Activated naive CD8-positive, alpha-beta T cell treated with anti-CD3 and anti-CD28 coated beads, Interleukin-2, amount 50 U/mL, for 24 hours (primary cell): Measurements from ENCODE around the gene TUBGCP5.
A peak's percentile ranks its signal among the peaks of the same experiment; 100 is the strongest.
"Not testable (repeated sequence)": the region's sequence is repeated elsewhere in the genome, so short reads cannot be mapped to it uniquely, and the experiment has no call there.

Experiments used
- ATAC-seq: fragments of 150-1000 bp; cut with Tn5 transposase; one replicate; pipeline ENCODE4 v1.10.0; 2021
- DNase-seq: peaks from one replicate; pipeline ENCODE4 v3.0.0; 2021
- H3K27ac Mint-ChIP-seq: one replicate; pipeline ENCODE4 v1.8.0; 2021; ENCODE audit warnings: mild to moderate bottlenecking, mixed read lengths
- H3K27me3 Mint-ChIP-seq: one replicate; pipeline ENCODE4 v1.8.0; 2021; ENCODE audit warnings: mixed read lengths
- H3K36me3 Mint-ChIP-seq: one replicate; pipeline ENCODE4 v1.8.0; 2021; ENCODE audit warnings: low read depth, mixed read lengths
- H3K4me1 Mint-ChIP-seq: one replicate; pipeline ENCODE4 v1.8.0; 2021; ENCODE audit warnings: mixed read lengths
- H3K4me3 Mint-ChIP-seq: one replicate; pipeline ENCODE4 v1.8.0; 2021; ENCODE audit warnings: mild to moderate bottlenecking, moderate library complexity, mixed read lengths
- H3K9me3 Mint-ChIP-seq: one replicate; pipeline ENCODE4 v1.8.0; 2021; ENCODE audit warnings: mixed read lengths

The TUBGCP5 gene

DNA sequence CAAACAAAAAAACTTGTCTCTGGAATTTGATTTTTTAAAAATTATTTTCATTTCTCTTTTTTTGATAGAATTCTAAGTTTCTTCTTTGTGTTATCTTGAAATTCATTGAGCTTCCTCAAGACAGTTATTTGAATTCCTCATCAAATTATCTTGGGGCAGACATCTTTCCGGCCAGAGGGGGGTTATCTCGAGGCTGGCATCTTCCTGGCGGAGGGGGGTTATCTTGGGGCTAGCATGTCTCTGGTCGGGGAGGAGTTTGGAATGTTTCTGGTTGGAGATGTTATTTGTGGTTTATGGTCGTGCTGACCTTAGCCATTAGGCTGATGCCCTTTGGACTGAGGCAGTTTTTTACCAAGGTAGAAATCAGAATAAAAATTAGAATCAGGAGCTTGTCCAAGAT lies 15.9 kb upstream of the TUBGCP5 start:
- no peak overlapping the region for H3K4me3 Mint-ChIP-seq
- peaks cover 9% of the 10 kb centered on the region for H3K27me3 Mint-ChIP-seq

DNA sequence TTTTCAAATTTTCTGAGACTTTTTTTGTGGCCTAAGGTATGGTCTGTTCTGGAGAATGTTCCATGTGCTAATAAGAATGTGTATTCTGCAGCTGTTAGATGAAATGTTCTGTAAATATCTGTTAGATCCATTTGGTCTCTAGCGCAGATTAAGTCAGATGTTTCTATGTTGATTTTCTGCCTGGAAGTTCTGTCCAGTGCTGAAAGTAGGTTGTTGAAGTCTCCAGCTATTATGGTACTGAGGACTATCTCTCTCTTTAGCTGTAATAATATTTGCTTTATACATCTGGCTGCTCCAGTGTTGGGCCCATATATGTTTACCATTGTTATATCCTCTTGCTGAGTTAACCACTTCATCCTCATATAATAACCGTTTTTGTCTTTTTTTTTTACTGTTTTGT lies 13.2 kb upstream of the TUBGCP5 start:
- Mint-ChIP-seq H3K9me3 (no peaks in the 10 kb centered on the region), H3K4me1 (no peaks in the 10 kb centered on the region), H3K4me3 (no peak overlapping the region), H3K27ac (no peak overlapping the region), H3K36me3 (no peaks in the 10 kb centered on the region), H3K27me3 (peaks cover 7% of the 10 kb centered on the region)
- ATAC-seq (no peak), DNase-seq (no peak)

More for the DNA sequence above, 15.9 kb upstream of the TUBGCP5 start:
- DNase-seq (no peak), ATAC-seq (no peak)
- Mint-ChIP-seq H3K4me1 (no peaks in the 10 kb centered on the region), H3K27ac (no peak overlapping the region), H3K9me3 (no peaks in the 10 kb centered on the region), H3K36me3 (no peaks in the 10 kb centered on the region)

DNA sequence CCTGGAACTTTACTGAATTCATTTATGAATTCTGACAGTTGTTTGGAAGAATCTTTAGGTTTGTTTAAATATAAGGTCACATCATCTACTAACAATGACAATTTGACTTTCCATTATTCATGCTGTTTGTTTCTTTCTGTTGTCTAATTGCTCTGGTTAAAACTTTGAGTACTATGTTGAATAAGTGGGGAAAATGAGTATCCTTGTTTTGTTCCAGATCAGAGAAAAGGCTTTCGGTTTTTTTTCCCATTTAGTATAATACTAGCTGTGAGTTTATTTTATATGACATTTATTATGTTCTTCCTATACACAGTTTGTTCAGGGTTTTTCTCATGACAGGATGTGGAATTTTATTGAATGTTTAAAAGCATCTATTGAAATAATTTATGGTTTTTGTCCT lies 11.3 kb upstream of the TUBGCP5 start:
- no peaks in the 10 kb centered on the region for H3K9me3 Mint-ChIP-seq
- H3K27me3 Mint-ChIP-seq: peaks cover 4% of the 10 kb centered on the region
- H3K36me3 Mint-ChIP-seq: no peaks in the 10 kb centered on the region
- no peak for ATAC-seq
- DNase-seq: no peak
- H3K4me3 Mint-ChIP-seq: no peak overlapping the region
- no peaks in the 10 kb centered on the region for H3K4me1 Mint-ChIP-seq
- no peak overlapping the region for H3K27ac Mint-ChIP-seq

DNA sequence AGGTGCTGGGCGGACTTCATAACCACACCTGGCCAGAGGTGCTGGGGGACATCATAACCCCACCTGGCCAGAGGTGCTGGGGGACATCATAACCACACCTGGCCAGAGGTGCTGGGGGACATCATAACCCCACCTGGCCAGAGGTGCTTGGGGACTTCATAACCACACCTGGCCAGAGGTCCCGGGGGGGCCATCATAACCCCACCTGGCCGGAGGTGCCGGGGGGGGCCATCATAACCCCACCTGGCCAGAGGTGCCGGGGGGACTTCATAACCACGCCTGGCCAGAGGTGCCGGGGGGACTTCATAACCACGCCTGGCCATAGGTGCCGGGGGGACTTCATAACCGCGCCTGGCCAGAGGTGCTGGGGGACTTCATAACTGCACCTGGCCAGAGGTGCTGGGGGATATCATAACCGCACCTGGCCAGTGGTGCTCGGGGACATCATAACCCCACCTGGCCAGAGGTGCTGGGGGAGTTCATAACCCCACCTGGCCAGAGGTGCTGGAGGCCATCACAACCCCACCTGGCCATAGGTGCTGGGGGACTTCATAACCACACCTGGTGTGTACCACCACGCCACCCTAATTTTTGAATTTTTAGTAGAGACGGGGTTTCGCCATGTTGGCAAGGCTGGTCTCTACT lies 10.7 kb upstream of the TUBGCP5 start:
- H3K27ac Mint-ChIP-seq: no peak overlapping the region
- H3K9me3 Mint-ChIP-seq: no peaks in the 10 kb centered on the region
- H3K36me3 Mint-ChIP-seq: no peaks in the 10 kb centered on the region
- peaks cover 2% of the 10 kb centered on the region for H3K27me3 Mint-ChIP-seq
- ATAC-seq (no peak), DNase-seq (no peak)
- no peak overlapping the region for H3K4me3 Mint-ChIP-seq
- H3K4me1 Mint-ChIP-seq: no peaks in the 10 kb centered on the region

GRCh38 chr15:23048572-23049282 lies 9.4 kb upstream of the TUBGCP5 start:
- not testable (repeated sequence) for H3K27ac Mint-ChIP-seq, H3K4me1 Mint-ChIP-seq, H3K27me3 Mint-ChIP-seq, DNase-seq, H3K9me3 Mint-ChIP-seq, ATAC-seq, H3K36me3 Mint-ChIP-seq, H3K4me3 Mint-ChIP-seq

- not testable (repeated sequence) for H3K36me3 Mint-ChIP-seq, H3K27me3 Mint-ChIP-seq, H3K4me3 Mint-ChIP-seq, H3K4me1 Mint-ChIP-seq, ATAC-seq, H3K9me3 Mint-ChIP-seq, H3K27ac Mint-ChIP-seq, DNase-seq
These were observed 4.6 kb upstream of the TUBGCP5 start for GRCh38 chr15:23043987-23044386.

GRCh38 chr15:23043535-23043934 lies 4.2 kb upstream of the TUBGCP5 start:
- not testable (repeated sequence) for DNase-seq, H3K27ac Mint-ChIP-seq, ATAC-seq

DNA sequence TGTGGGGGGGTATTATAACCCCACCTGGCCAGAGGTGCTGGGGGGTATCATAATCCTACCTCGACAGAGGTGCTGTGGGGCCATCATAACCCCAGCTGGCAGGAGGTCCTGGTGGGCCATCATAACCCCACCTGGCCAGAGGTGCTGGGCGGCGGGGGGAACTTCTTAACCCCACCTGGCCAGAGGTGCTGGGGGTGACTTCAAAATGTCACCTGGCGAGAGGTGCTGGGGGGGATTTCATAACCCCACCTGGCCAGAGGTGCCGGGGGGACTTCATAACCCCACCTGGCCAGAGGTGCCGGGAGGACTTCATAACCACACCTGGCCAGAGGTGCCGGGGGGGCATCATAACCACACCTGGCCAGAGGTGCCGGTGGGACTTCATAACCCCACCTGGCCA lies 2.4 kb upstream of the TUBGCP5 start:
- H3K27ac Mint-ChIP-seq, H3K36me3 Mint-ChIP-seq, H3K9me3 Mint-ChIP-seq, H3K4me3 Mint-ChIP-seq, H3K27me3 Mint-ChIP-seq, ATAC-seq, H3K4me1 Mint-ChIP-seq, DNase-seq: not testable (repeated sequence)

More at GRCh38 chr15:23043535-23043934, 4.2 kb upstream of the TUBGCP5 start:
- H3K36me3 Mint-ChIP-seq, H3K4me1 Mint-ChIP-seq, H3K9me3 Mint-ChIP-seq, H3K27me3 Mint-ChIP-seq, H3K4me3 Mint-ChIP-seq: not testable (repeated sequence)

- Mint-ChIP-seq H3K27me3 (no peaks in the 10 kb centered on the region), H3K4me3 (peak overlapping the region; percentile 80), H3K27ac (peak overlapping the region; percentile 53), H3K36me3 (peaks cover 15% of the 10 kb centered on the region), H3K4me1 (peaks cover 21% of the 10 kb centered on the region), H3K9me3 (no peaks in the 10 kb centered on the region)
- no peak for ATAC-seq
- DNase-seq: no peak
These were observed 530 bp upstream of the TUBGCP5 start for GRCh38 chr15:23039917-23040281.

GRCh38 chr15:23038726-23039142 lies 635 bp downstream of the TUBGCP5 start:
- H3K9me3 Mint-ChIP-seq: no peaks in the 10 kb centered on the region
- no peaks in the 10 kb centered on the region for H3K27me3 Mint-ChIP-seq
- peak; percentile 8 for ATAC-seq
- peaks cover 21% of the 10 kb centered on the region for H3K4me1 Mint-ChIP-seq
- DNase-seq: peak; percentile 14
- H3K4me3 Mint-ChIP-seq: peak overlapping the region; percentile 98
- H3K27ac Mint-ChIP-seq: peak overlapping the region; percentile 98
- H3K36me3 Mint-ChIP-seq: peaks cover 25% of the 10 kb centered on the region

DNA sequence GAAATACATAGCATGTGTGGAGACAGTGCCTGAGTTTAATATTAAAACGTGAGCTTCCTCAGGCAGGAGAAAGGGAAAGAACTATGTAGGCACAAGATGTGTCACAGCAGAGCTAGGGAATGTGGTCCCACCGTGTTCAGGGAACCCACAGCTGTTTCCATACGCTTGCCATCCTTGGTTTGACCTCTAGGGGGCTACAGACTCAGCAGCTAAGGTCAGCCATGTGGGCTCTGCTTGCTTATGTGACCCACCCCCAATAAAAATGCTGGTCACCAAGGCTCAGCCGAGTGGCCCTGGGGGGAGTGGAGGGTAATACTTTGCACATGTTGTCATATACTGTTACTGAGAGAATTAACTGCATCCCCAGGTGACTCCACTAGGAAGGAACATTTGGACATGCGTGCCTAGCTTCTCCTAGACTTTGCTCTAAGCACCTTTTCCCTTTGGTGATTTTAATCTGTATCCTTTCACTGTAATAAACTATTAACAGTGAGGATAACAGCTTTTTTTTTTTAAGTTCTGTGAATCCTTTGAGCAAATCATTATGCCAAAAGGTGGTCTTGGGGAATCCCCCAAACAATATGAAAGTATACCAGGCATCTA lies 3.3 kb downstream of the TUBGCP5 start:
- H3K27ac Mint-ChIP-seq: no peak overlapping the region
- no peaks in the 10 kb centered on the region for H3K9me3 Mint-ChIP-seq

GRCh38 chr15:23033979-23034378 lies 5.4 kb downstream of the TUBGCP5 start:
- Mint-ChIP-seq H3K4me1 (peaks cover 18% of the 10 kb centered on the region), H3K4me3 (no peak overlapping the region), H3K27ac (no peak overlapping the region), H3K9me3 (no peaks in the 10 kb centered on the region), H3K36me3 (peaks cover 46% of the 10 kb centered on the region), H3K27me3 (no peaks in the 10 kb centered on the region)
- ATAC-seq (no peak), DNase-seq (no peak)

More for the DNA sequence above, 3.3 kb downstream of the TUBGCP5 start:
- peak; percentile 69 for DNase-seq
- ATAC-seq: no peak
- no peak overlapping the region for H3K4me3 Mint-ChIP-seq
- no peaks in the 10 kb centered on the region for H3K27me3 Mint-ChIP-seq
- H3K36me3 Mint-ChIP-seq: peaks cover 39% of the 10 kb centered on the region
- H3K4me1 Mint-ChIP-seq: peaks cover 21% of the 10 kb centered on the region

- no peak for DNase-seq
- no peak for ATAC-seq
- Mint-ChIP-seq H3K4me1 (no peaks in the 10 kb centered on the region), H3K9me3 (no peaks in the 10 kb centered on the region), H3K36me3 (peaks cover 39% of the 10 kb centered on the region), H3K4me3 (no peak overlapping the region), H3K27me3 (no peaks in the 10 kb centered on the region), H3K27ac (no peak overlapping the region)
These were observed 13.2 kb downstream of the TUBGCP5 start for GRCh38 chr15:23026218-23026617.

GRCh38 chr15:23022156-23022555 lies 17.2 kb downstream of the TUBGCP5 start:
- H3K4me3 Mint-ChIP-seq: no peak overlapping the region
- H3K36me3 Mint-ChIP-seq: peaks cover 38% of the 10 kb centered on the region

GRCh38 chr15:23014394-23015000 lies 24.9 kb downstream of the TUBGCP5 start:
- no peaks in the 10 kb centered on the region for H3K9me3 Mint-ChIP-seq
- H3K27ac Mint-ChIP-seq: no peak overlapping the region
- ATAC-seq (no peak), DNase-seq (no peak)
- no peak overlapping the region for H3K4me3 Mint-ChIP-seq
- no peaks in the 10 kb centered on the region for H3K27me3 Mint-ChIP-seq
- H3K36me3 Mint-ChIP-seq: peaks cover 28% of the 10 kb centered on the region
- H3K4me1 Mint-ChIP-seq: no peaks in the 10 kb centered on the region

More at GRCh38 chr15:23022156-23022555, 17.2 kb downstream of the TUBGCP5 start:
- ATAC-seq (no peak), DNase-seq (no peak)
- Mint-ChIP-seq H3K27ac (no peak overlapping the region), H3K4me1 (no peaks in the 10 kb centered on the region), H3K9me3 (no peaks in the 10 kb centered on the region), H3K27me3 (no peaks in the 10 kb centered on the region)
